Gastroesophageal sphincter (tissue), 4 donors: ENCODE measurements around the gene FNDC3A. TPM values are rescaled to one million over a fixed set of nuclear protein-coding genes. Genes with fewer than 3 reads are reported as not detected.

ENCODE experiments used
- ATAC-seq: fragments of 150-250 bp; one replicate; pipeline ENCODE4 v1.9.1; 2016; ENCODE audit warnings: mild to moderate bottlenecking, moderate library complexity
- H3K27ac ChIP-seq, 4 donors: fragments of 200-600 bp; sonication (generic) in 3 of 4; 1 replicate in 3 of 4; 2 replicates in 1 of 4; pipeline ENCODE4 v1.5.1; 2016 to 2019
- H3K27me3 ChIP-seq: fragments of 200-600 bp; sonication (generic); one replicate; pipeline ENCODE4 v1.5.1; 2019
- H3K36me3 ChIP-seq, 2 donors: fragments of 200-600 bp; sonication (generic); one replicate each; pipeline ENCODE4 v1.5.1; 2019; ENCODE audit warnings: control low read depth in 1 of 2
- H3K4me1 ChIP-seq, 3 donors: fragments of 200-600 bp; sonication (generic); 1 replicate in 2 of 3; 2 replicates in 1 of 3; pipeline ENCODE4 v1.5.1; 2016 to 2019; ENCODE audit warnings: control low read depth in 2 of 3
- H3K4me3 ChIP-seq, 2 donors: fragments of 200-600 bp; sonication (generic); one replicate each; pipeline ENCODE4 v1.5.1; 2019; ENCODE audit warnings: mild to moderate bottlenecking in 1 of 2, moderate library complexity in 1 of 2
- H3K9me3 ChIP-seq, 3 donors: fragments of 200-600 bp; sonication (generic); one replicate each; pipeline ENCODE4 v1.5.1; 2017 to 2019; ENCODE audit warnings: control low read depth in 2 of 3
- EP300 ChIP-seq: sonication (generic); formaldehyde crosslinking; IDR thresholded peaks from one replicate; pipeline ENCODE4 v1.6.1; 2017; ENCODE audit warnings: antibody characterized with exemption, mild to moderate bottlenecking
- POLR2A ChIP-seq, 2 donors: fragments of 450-650 bp; IDR thresholded peaks; one replicate each; pipeline ENCODE4 v1.6.1; 2017; ENCODE audit warnings: antibody characterized with exemption in 2 of 2, mild to moderate bottlenecking in 2 of 2, moderate library complexity in 1 of 2
- POLR2AphosphoS5 ChIP-seq: sonication (generic); formaldehyde crosslinking; IDR thresholded peaks from one replicate; pipeline ENCODE4 v1.6.1; 2017; ENCODE audit warnings: antibody characterized with exemption
- WGBS, 2 donors: methylation state at CpG; one replicate each; pipeline ENCODE4 v1.1.5; 2018; ENCODE audit warnings: low coverage in 1 of 2; 5-methylcytosine and 5-hydroxymethylcytosine counted together
- total RNA-seq, 4 donors: library from RNA; depleted of rRNA; stranded (reverse); fragments of >200 nt; gene quantifications; one replicate each; pipeline ENCODE4 v1.1.0, GENCODE V29; 2016
- TF ChIP-seq, protein P1 (sequence below), 4 experiments: fragments of 200-600 bp in 2 of 4; fragments of 450-650 bp in 2 of 4; sonication (generic) in 1 of 4; IDR thresholded peaks; one replicate each; pipeline ENCODE4 v1.5.1; 2017 to 2019; ENCODE audit warnings: antibody characterized with exemption in 4 of 4, mild to moderate bottlenecking in 2 of 4, moderate library complexity in 2 of 4

Gene FNDC3A
- total RNA-seq, 4 donors from 2014 or later: 36.4 to 55.9 (median 47.8) TPM

DNA sequence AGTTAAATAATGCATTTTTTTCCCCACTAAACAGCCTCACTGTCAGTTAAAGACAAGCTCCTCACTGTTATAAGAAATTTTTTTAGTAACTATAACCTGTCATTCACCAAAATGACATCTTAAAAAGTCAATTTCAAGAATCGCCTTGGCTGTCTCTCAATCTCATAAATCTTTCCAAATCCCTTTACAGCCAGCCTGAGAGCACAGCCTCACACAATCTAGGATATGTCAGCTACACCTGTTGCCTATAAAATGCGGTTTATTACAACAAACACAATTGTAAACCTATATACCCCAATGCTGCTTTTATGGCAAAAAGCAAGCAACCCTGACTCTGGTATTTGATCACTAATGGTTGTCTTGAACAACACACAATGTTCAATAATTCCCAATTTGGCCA, 29.5 kb upstream of the FNDC3A start:
- H3K4me3 ChIP-seq: no peak overlapping the region
- TF ChIP-seq, protein P1, sequence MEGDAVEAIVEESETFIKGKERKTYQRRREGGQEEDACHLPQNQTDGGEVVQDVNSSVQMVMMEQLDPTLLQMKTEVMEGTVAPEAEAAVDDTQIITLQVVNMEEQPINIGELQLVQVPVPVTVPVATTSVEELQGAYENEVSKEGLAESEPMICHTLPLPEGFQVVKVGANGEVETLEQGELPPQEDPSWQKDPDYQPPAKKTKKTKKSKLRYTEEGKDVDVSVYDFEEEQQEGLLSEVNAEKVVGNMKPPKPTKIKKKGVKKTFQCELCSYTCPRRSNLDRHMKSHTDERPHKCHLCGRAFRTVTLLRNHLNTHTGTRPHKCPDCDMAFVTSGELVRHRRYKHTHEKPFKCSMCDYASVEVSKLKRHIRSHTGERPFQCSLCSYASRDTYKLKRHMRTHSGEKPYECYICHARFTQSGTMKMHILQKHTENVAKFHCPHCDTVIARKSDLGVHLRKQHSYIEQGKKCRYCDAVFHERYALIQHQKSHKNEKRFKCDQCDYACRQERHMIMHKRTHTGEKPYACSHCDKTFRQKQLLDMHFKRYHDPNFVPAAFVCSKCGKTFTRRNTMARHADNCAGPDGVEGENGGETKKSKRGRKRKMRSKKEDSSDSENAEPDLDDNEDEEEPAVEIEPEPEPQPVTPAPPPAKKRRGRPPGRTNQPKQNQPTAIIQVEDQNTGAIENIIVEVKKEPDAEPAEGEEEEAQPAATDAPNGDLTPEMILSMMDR (IDR thresholded peaks at IDR 0.05): no peak
- no peak for TF ChIP-seq POLR2AphosphoS5
- TF ChIP-seq POLR2A (IDR thresholded peaks at IDR 0.05): no peak
- no peak for TF ChIP-seq EP300
- no peak overlapping the region for H3K27ac ChIP-seq
- H3K27me3 ChIP-seq: no peaks in the 10 kb centered on the region
- 81 to 95% methylated on average over 2 of the region's 2 CpGs for WGBS, 2 donors
- H3K9me3 ChIP-seq: no peaks in the 10 kb centered on the region
- no peak for ATAC-seq
- no peaks in the 10 kb centered on the region for H3K36me3 ChIP-seq
- H3K4me1 ChIP-seq: peaks cover 0 to 16% (median 0%) of the 10 kb centered on the region in 3 donors

DNA sequence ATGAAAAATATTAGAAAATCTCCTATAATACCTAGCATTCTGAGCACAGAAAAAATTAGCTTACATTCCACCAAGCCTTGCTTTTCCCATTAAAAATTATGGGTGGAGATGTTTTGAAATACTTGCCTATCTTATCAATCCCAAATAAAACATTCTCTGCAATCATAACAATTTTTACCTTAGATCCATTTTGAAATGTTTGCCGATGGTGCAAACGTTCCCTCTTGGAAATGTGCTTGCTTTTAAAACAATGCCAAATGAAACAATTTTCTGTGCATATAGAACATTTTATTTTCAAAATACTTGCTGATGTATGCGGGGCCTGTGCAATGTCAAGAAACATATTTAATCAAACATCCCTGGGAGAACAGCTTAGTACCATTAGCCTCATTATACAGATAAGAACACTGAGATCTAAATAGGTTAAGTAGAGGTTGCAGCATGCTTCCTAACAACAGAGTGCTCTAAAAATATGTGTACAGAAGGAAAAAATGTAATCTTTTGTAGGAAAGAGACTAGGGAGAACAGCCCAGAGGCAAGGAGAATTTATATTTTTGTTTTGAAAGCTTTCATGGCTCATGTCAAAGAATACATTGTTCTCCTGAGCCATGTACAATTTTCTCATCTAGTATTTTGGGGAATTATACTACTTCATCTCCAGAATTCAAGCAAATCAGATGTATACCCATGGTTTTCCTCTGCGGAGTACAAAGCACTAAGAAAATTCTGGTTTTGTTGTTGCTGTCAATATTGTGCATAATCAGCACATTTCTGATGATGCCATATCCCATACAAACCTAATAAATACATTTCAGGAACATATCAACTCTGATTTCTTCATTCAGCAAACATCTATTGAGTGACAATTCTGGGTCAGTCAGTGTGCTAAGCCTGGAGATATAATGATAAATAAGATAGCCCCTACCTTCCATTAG, 25.9 kb upstream of the FNDC3A start:
- H3K36me3 ChIP-seq: no peaks in the 10 kb centered on the region
- ATAC-seq: no peak
- H3K9me3 ChIP-seq: no peaks in the 10 kb centered on the region
- H3K27me3 ChIP-seq: no peaks in the 10 kb centered on the region
- H3K4me1 ChIP-seq: peaks cover 0 to 14% (median 0%) of the 10 kb centered on the region in 3 donors
- no peak overlapping the region for H3K27ac ChIP-seq
- WGBS, 2 donors: 47 to 48% methylated on average over 3 to 4 of the region's 4 CpGs
- no peak overlapping the region for H3K4me3 ChIP-seq
- TF ChIP-seq EP300: no peak
- TF ChIP-seq, protein P1 (IDR thresholded peaks at IDR 0.05): no peak
- TF ChIP-seq POLR2AphosphoS5: no peak
- no peak for TF ChIP-seq POLR2A (IDR thresholded peaks at IDR 0.05)

DNA sequence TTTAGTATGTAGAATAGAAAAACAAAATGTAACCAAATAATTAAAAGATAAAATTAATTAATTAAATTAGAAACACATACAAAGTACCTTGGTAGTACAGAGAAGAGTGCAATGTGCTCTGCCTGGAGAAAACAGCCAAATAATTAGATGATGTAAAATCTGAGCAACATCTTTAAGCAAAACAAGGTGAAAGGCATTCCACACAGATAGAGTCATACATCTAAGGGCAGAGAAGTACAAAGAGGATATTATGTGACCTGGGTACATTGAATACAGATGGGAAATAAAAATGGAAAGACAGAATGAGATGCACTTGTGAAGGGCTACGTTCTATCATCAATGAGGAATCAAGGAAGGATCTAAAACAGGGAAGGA, 25.2 kb upstream of the FNDC3A start:
- H3K27me3 ChIP-seq: no peaks in the 10 kb centered on the region
- H3K36me3 ChIP-seq: no peaks in the 10 kb centered on the region
- 62 to 80% methylated on average over 1 of the region's 1 CpG for WGBS, 2 donors
- TF ChIP-seq POLR2AphosphoS5 (no peak), EP300 (no peak), POLR2A (IDR thresholded peaks at IDR 0.05) (no peak)
- TF ChIP-seq, protein P1 (IDR thresholded peaks at IDR 0.05): no peak
- H3K4me3 ChIP-seq: no peak overlapping the region
- H3K4me1 ChIP-seq: peaks cover 0 to 10% (median 0%) of the 10 kb centered on the region in 3 donors
- ATAC-seq: no peak
- no peak overlapping the region for H3K27ac ChIP-seq
- no peaks in the 10 kb centered on the region for H3K9me3 ChIP-seq

DNA sequence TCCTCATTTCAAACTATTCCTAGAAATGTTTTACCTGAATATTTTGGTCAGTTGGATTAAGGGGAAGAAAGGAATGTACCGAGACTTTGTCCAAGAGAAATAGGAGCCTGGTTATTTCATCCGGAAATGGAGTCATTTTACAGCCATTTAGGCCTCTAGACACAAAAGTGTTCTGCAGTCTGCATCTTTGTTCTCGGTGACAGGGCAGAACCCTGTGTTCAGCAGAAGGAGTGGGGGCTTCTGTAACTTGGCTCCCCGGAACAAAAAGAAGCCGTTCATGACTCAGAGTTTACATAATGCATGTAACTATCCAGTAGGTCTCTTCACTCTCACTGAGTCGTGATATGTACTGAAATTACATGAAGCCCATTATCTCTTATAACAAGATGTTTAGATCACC, 21.6 kb upstream of the FNDC3A start:
- no peak for ATAC-seq
- no peaks in the 10 kb centered on the region for H3K36me3 ChIP-seq
- H3K4me3 ChIP-seq: no peak overlapping the region
- TF ChIP-seq POLR2A (IDR thresholded peaks at IDR 0.05) (no peak), EP300 (no peak), POLR2AphosphoS5 (no peak)
- TF ChIP-seq, protein P1 (IDR thresholded peaks at IDR 0.05): no peak
- peak overlapping the region in 1 of 4 donors; percentile 3 for H3K27ac ChIP-seq
- 15 to 40% methylated on average over 6 of the region's 6 CpGs for WGBS, 2 donors
- H3K27me3 ChIP-seq: no peaks in the 10 kb centered on the region
- H3K4me1 ChIP-seq: peaks cover 0 to 4% (median 0%) of the 10 kb centered on the region in 3 donors
- no peaks in the 10 kb centered on the region for H3K9me3 ChIP-seq

DNA sequence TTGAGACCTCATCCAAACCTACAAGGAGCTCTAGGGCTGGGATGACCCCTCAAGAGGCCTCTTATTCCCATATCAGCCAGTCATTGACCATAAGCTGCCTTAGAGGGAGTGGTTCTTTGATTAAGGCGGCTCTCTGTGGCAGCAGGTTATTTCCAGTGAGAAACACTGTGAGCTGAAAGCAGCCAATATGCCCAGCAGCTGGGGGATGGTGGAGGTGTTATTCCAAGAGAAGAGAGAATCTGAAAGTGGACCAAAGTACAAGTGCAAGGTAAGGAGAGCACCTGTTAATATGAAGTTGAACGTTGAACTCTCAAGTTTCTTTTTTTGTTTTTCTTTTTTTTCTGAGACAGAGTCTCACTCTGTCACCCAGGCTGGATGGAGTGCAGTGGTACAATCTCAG, 20.2 kb upstream of the FNDC3A start:
- no peak for TF ChIP-seq POLR2AphosphoS5
- no peak for TF ChIP-seq POLR2A (IDR thresholded peaks at IDR 0.05)
- no peak for TF ChIP-seq EP300
- TF ChIP-seq, protein P1 (IDR thresholded peaks at IDR 0.05): no peak
- WGBS, 2 donors: 66 to 86% methylated on average over 1 to 2 of the region's 2 CpGs
- Histone ChIP-seq H3K9me3 (no peaks in the 10 kb centered on the region), H3K4me1 (peaks cover 0 to 4% (median 0%) of the 10 kb centered on the region in 3 donors), H3K27me3 (no peaks in the 10 kb centered on the region), H3K36me3 (no peaks in the 10 kb centered on the region), H3K4me3 (no peak overlapping the region), H3K27ac (no peak overlapping the region)
- ATAC-seq: no peak
